GM21619 (cell line): Measurements from ENCODE around the gene ANO1.
"Not testable (repeated sequence)": the region's sequence is repeated elsewhere in the genome, so short reads cannot be mapped to it uniquely, and the experiment has no call there.

ENCODE experiments used
- ATAC-seq: cut with Tn5 transposase; IDR thresholded peaks from one replicate; pipeline ENCODE4 v1.9.1; 2021; ENCODE audit not compliant: unreplicated experiment

ANO1 gene

DNA sequence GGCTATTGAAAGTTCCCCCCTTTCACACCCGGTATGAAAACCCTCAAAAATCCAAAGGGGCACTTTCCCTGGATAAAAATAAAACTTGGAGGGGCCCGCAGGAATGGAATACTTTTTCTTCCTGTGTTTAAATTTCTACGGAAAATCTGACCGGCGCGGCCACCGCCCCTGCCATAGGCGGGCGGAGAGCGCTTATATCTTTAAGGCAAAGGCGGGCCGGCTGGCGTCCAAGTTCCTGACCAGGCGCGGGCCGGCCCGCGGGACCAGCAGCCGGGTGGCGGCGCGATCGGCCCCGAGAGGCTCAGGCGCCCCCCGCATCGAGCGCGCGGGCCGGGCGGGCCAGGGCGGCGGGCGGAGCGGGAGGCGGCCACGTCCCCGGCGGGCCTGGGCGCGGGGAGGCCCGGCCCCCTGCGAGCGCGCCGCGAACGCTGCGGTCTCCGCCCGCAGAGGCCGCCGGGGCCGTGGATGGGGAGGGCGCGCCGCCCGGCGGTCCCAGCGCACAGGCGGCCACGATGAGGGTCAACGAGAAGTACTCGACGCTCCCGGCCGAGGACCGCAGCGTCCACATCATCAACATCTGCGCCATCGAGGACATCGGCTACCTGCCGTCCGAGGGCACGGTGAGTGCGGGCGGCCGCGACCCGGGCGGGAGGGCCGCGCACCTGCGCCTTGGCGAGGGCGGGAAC, at the start of gene ANO1:
Gene ANO1 (plus strand): TSS at position 223 of the 686 bp plus-strand sequence. CDS start 290 bp downstream, at position 513.
- ATAC-seq = no peak

DNA sequence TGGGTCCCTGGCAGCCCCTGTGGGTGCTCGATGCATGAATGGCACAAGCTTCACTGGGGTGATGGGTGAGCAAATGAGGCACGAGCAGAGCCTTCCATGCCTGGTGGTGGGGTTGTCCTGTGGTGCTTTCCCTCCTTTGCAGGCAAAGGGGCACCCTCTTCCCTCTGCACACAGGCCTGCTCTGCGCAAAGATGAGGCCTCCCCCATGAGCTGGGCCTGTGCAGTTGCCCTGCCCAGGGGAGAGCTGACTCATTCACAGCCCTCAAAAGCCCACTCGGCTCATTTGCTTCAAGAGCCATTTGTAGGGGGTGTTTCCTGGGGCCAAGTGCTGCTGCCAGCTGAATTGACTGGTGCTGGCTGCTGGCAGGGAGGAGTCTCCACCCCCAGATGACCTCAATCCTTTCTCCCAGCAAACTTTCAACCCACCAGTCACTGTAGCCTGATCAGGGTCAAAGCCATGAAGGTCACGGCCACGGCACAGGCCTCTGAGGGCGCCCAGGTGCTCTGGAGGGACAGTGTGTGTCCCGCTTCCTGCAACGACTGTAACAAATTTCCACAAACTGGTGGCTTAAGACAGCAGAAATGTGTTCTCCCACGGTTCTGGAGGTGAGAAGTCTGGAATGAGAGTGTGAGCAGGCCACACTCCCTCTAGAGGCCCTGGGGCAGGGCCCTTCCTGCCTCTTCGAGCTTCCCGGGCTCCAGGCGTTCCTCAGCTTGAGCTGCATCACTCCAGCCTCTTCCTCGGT, 48.8 kb upstream of the ANO1 start:
- no peak for ATAC-seq

DNA sequence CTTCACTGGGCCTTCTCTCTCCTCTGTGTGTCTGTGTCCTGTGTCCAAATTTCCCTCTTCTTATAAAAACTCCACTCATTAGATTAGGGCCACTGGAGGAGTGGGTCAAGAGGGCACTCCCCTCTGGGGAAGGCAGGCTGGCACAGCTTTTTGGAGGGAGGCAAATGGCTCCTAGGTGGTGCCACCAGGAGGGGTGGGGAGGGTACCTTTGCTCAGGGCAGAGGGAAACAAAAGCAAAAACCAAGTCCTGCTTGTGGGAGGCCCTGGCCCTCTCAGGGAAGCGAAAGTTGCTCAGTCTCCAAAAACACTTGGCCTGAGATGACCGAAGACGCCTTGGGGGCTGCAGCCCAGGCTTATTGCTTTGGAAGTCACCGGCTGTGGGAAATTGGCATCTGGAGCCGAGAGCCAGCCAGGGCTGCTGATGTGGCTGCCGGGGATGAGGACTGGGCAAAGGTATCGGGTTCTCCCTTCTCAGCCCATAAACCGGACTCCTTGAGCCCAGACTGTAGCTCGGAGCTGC, 48.2 kb upstream of the ANO1 start:
- ATAC-seq = no peak

DNA sequence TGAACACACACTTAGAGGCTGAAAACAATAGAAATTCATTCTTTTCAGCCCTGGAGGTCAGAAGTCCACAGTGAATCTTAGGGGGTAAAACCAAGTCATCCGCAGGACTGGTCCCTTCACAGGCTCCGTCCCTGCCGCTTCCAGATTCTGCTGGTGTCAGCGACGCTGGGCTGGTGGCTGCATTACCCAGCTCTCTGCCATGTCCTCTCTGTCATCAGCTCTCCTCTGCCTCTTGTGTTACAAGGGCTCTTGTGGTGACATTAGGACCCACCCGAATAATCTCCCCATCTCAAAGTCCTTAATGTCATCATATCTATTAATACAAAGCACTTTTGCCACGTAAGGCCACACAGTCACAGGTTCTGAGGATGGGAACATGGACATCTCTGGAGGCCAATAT, 47.7 kb upstream of the ANO1 start:
- no peak for ATAC-seq

DNA sequence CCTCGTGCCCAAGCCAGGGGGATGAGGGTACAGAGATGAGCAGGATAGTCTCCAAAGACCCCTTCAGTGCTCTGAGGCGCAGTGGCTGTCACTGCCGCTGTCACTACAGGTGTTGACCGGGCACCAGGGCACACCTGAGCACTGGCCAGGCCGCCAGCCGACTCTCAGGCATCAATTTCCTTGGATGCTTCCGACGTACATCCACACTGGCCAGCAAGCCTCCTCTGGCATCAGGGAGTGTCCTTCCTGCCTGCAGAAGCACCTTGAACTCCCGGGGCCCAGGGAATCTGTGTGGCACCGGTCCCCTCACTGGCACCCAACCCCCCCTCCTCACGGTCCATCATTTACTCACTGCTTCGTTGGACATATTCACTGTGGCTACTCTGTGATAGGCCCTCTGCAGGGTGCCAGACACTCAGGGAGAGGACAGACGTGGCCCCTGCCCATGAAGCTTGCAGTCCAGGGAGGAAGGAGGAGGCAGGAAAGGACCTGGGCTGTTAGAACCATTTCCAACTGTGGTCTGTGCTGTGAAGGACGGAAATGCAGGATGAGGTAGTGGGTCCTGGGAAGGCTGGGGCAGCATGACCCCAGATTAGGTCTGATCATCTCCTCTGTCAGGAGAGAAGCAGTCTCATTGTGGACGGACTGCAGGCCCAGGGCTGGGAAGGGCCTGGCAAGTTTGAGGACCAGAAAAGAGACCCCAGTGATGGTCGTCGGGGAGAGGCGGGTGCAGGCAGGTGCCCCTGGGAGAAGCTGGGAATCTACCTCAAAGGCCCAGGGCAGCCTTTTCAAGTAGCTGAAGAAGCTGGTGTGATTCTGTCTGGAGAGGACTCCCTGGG, 46.3 kb upstream of the ANO1 start:
- ATAC-seq = no peak

DNA sequence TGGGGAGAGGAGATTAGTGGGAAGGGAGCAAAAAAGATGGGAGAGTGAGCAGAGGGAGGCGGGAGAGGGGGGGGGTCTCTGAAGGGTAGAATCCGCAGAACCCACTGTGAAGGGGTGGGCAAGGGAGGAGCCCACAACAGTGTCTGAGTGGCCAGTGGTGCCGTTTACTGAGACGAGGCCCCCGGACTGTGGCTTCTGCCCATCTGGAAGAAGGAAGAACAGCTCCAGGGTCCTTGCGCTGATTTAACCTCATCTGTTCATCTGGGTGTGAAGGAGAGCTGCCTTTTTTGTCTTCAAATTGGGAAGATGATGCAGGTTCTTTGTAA, 45.7 kb upstream of the ANO1 start:
- no peak for ATAC-seq

DNA sequence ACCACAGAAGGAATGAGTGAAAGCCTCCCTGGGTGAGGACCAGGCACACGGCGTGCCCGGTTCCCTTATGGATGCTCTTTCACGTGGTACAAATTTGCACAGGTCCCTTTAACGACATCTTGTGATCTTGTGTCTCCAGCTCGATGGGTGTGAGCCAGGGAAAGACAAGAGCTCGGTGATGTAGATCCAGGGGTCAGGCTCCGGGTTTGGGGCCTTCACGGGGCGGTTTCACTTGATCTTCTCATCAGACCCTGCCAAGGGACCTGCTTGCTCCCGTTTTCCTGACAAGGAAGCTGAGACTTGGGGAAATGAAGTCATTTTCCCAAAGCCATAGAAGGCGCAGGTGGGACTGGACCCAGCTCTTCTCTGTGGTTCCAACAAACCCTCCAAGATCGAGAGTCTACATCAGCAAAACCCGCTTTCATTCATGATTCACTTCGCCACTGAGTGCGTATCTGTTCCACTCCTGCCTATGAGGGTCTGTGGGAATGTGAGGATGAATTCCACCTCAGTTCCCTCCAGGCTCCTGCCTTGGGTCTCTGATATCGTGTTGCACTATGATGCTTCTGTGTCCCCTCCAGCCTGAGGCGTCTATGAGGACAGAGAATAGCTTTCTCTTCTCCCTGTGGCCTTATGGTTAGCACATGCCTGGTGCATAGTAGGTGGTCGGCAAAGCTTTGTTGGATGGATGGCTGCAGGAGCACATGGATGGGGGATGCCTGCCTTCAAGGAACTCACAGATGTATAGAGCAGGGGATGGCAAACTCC, 45.0 kb upstream of the ANO1 start:
- ATAC-seq = no peak

DNA sequence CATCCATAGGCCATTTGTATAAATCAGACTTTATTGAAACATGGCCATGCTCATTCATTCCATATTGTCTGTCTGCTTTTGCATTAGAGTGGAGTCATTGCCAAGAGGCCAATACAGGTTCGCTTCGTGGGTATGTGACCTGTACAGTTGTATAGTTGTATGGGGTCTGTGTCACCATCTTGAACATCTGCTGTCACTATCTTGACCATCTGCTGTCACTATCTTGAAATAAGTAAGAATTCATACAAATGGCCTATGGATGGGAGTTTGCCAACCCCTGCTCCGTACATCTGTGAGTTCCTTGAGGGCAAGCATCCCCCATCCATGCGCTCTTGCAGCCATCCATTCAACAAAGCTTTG, 44.4 kb upstream of the ANO1 start:
- ATAC-seq = no peak

DNA sequence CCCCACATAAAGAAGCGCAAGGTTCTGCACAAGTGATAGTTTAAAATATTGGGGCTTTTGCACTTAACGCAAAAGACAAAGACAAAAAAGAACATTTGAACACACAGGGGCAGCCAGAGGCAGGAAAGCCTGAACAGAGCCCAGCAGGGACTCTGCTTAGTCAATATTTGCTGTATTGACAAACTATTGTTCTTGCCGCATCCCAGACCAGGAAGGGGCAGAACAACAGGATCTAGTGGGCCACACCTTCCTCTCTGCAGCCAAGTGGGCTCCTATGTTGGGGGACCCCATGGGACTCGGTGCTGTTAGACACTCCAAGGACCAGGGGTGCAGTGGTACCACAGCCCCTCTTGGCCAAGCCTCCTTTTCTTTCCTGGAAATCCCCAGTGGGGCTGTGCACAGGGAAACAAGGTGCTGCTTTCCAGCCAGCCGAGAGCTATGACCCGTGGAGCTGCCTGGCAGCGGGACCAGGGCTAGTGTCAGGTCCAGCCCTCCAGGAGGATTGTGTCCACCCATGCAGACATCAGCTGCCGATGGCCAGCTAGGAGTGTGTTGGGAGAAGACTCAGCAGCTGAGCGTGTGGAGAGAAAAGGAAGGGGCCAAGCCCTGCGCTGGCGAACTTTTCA, 43.3 kb upstream of the ANO1 start:
- no peak for ATAC-seq

DNA sequence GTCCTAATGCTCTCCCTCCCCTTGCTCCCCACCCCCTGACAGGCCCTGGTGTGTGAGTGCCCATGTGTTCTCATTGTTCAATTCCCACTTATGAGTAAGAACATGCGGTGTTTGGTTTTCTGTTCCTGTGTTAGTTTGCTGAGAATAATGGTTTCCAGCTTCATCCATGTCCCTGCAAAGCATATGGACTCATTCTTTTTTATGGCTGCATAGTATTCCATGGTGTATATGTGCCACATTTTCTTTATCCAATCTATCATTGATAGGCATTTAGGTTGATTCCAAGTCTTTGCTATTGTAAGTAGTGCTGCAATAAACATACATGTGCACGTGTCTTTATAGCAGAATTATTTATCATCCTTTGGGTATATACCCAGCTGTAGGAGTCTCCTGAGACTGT, 42.5 kb upstream of the ANO1 start:
- ATAC-seq = not testable (repeated sequence)

DNA sequence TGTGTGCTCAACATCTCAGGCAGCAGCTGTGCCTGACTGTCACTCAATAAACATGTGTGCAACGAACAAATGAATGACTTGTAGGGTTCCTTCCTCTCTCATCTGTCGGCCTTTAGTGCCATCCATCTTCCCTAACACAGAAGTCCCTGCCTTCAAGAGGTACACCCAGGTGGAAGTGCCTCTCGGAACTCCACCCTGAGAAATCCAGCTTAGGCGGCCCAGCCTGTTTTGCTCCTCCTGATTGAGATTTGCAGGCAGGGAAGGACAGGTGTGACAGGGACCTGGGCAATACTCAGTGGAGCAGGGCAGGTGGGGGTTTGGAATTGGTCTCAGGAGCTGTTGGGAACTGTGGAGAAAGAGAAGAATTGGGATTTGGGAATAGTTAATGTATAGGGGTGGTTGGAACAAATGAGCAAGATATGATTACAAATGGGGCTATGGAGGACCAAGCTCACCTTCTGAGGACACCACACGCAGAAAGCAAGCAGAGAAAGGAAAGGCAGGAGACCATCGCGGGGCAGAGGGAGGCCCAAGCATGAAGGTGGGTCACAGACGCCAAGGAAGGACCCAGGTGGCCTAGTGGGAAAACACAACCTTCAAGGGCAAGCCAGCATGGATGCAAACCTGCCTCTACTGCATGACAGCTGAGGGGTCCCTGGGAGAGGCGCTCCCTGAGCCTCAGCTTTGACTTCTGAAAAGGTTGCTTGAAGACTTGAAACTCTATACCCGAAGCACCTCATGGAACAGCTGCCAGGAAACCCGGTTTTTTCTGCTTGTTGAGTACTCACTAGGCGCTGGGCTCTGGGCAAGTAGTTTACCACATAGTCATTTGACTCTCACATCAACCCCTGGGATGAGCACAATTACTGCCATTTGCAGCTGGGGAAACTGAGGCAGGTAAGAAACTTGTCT, 40.9 kb upstream of the ANO1 start:
- no peak for ATAC-seq

DNA sequence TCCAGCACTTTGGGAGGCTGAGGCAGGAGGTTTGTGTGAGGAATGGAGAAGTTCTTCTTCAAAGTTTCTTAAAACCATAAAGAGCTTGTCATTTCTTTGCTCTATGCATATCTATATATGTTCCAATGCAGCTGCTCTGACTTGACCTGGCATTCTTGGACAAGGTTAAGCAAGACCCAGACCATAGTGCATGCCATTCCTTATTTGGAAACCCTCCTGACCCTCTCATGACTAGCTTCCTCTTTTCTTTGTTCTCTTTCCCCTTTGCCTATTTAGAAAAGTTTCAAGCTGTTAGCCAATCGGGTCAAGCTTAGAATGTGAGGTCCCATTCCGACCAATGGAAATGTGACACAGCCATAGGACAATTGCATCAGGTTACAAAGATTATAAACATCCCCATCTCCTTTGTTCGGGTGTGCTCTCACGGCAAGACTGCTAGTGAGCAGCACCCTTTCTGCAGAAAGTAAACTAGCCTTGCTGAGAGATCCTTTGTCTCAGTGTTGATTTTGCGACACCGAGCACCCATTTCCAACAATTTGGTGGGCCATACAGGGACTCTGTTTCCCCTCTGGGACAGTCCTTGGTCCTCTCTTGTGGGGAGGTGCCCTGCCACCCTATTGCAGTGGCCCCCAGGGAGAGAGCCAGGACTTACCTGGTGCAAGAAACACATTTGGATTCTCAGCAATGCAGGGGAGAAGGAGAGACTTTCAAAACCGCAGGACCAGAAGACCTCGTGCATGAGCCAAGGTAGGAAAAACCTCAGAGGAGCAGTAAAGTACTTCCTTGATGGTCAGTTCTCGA, 39.9 kb upstream of the ANO1 start:
- no peak for ATAC-seq

DNA sequence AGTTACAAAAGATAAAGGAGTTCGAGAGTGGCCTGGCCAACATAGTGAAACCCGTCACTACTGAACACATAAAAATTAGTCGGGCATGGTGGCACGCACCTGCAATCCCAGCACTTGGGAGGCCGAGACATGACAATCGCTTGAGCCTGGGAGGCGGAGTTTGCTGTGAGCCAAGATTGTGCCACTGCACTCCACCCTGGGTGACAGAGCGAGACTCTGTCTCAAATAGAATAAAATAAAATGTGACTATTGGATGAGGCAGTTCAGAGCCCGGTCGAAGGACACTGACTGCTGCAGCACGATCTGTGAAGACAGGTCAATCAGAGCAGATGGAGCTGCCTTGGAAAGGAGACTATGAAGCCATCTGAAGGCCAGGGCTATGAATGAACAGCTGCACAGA, 37.7 kb upstream of the ANO1 start:
- no peak for ATAC-seq

DNA sequence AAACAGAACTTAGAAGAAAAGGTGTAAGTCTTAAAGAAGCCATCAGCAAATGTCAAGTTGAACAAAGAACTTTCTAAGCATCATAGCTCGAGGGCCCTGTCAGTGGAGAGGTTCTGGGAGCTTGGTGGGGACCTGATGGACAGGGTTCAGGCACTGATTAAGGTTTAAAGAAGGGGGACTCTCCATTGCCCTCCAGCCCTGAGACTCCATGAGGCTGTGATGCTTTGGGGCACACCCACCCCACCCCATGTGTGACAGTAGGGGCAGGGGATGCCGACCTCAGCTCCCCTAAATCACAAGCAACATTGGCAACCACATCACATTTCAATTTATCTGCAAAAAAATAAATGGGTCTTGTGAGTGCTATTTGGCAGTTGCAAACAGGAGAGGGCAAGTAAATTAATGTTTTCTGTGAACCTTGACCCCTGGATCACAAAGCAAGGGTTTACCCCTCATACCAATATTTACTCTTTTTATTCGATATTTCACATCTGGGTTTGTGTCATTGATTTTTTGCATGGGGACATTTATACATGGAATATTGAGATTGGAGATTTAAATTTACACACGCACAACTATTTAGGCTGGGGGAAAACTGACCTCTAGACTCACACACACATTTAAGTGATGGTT, 37.1 kb upstream of the ANO1 start:
- ATAC-seq = no peak

DNA sequence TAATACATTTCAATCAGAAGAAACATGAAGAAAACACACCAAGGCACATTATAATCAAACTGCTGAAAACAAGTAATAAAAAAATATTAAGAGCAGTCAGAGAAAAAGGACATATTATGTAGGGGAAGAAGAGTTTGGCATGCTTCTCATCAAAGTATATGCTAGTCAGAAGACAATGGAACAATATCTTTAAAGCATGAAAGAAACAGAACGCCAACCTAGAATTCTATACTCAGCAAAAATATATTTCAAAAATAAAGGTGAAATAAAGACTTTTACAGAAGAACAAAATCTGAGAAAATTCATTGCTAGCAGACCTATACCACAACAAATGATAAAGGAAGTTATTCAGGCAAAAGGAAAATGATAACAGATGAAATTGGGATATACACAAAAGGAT, 34.6 kb upstream of the ANO1 start:
- ATAC-seq = no peak

DNA sequence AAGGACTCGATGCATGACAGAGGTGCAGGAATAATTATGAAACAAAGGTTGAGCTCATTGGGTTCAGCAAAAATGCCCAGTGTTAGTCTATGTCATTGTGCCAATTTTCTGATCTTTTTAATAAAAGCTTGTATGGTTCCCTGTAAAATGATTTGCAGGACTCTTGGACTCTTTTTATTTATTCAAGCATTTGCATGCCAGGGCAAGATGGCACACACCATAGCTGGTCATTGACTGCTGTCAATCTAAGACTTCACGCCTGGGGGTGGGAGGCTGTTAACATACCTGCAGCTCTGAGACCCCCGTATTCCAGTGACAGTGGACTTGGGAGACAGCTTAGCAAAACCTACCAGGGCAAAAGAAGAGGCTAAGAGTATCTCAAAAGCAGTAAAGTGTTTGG, 32.0 kb upstream of the ANO1 start:
- no peak for ATAC-seq

DNA sequence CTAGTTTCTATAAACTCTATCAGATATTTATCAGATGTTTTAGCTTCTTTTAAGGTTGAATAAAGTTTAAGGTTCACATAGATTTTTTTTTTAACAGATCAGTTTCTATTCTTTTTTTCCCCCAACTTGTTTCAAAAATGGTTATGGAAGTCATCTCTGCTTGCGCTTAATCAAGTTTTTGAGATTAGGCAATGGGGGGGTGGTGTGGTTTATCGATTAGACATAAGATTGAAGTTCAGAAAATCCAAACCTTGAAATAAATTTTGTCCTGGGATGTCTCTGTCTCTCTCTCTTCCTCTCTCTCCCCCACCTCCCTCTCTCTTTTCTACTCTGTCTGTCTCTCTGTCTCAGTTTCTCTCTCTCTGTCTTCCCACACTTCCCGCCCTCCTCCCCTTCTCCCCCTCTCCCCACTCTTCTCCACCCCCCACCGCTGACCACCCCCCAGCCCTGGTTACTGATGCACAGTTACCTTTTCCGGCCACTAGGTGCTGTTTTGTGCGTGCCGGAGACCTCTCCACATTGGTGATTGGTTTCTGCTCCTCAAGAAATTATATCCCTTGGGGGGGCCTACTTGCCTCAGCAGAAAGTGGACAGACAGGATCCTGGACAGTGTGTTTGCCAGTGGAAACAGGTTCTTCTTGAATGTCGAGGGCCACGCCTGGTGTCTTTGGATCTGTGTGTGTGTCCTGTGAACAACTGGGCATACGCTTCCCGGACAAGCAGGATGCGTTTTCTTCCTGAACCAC, 29.7 kb upstream of the ANO1 start:
- no peak for ATAC-seq

DNA sequence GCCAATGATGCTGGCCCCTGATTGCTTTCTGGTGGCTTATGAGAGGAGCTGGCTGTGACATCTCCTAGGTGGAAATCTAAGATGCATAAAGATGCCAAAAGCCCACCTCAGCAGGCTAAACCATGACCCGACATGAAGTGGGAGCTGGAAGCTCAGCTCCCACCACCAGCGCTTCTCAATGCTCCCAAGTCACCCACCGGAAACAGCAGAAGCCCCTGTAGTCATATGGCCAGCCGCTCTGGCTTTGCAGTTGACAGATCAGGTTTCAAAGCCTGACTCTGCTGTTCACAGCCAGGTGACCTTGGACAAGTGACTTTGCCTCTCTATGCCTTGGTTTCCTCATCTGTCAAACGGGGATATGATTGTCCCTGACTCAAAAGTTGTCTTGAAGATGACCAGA, 29.1 kb upstream of the ANO1 start:
- no peak for ATAC-seq
